Mammary epithelial cell (primary cell): ENCODE results near the gene PSTPIP1.

Source experiments
- CTCF ChIP-seq, 2 donors: IDR thresholded peaks in 1 of 2; conservative IDR thresholded peaks in 1 of 2; 2 replicates each; pipeline ENCODE4 v1.5.1; 2011 to 2012; ENCODE audit warnings: inconsistent platforms in 2 of 2, low read length in 2 of 2, mild to moderate bottlenecking in 2 of 2, control low read depth in 1 of 2, low read depth in 1 of 2; ENCODE audit not compliant: insufficient read depth in 1 of 2; ENCODE audit errors: extremely low read depth in 1 of 2
- EZH2 ChIP-seq: IDR thresholded peaks from 2 replicates; pipeline ENCODE4 v1.6.1; 2012; ENCODE audit warnings: low read length, inconsistent platforms, borderline replicate concordance

- no peak for TF ChIP-seq EZH2
- no peak for TF ChIP-seq CTCF (conservative IDR thresholded peaks at IDR 0.05 in 1 of 2, IDR thresholded peaks at IDR 0.05 in 1 of 2; ENCODE audit: extremely low read depth in 1 of 2, insufficient read depth in 1 of 2, low read depth in 1 of 2, low read length in 2 of 2)
These were observed 53.4 kb downstream of the PSTPIP1 start for GRCh38 chr15:77048135-77048876.
